Thyroid gland (tissue), 4 donors: ENCODE results near the gene ANGEL1. TPM values are rescaled to one million over a fixed set of nuclear protein-coding genes. Genes with fewer than 3 reads are reported as not detected.

Experiments used
- DNase-seq, 2 donors: peaks; one replicate each; pipeline ENCODE4 v3.0.0-alpha.2; 2019
- H3K27ac ChIP-seq, 3 donors: fragments of 200-600 bp; sonication (generic); 1 replicate in 2 of 3; 2 replicates in 1 of 3; pipeline ENCODE4 v1.5.1; 2016 to 2019; ENCODE audit warnings: mild to moderate bottlenecking in 1 of 3, moderate library complexity in 1 of 3
- H3K27me3 ChIP-seq: fragments of 200-600 bp; sonication (generic); one replicate; pipeline ENCODE4 v1.5.1; 2019
- H3K36me3 ChIP-seq, 2 donors: fragments of 200-600 bp; sonication (generic); one replicate each; pipeline ENCODE4 v1.5.1; 2016 to 2019
- H3K4me1 ChIP-seq, 2 donors: fragments of 200-600 bp; sonication (generic); one replicate each; pipeline ENCODE4 v1.5.1; 2017 to 2019
- H3K4me3 ChIP-seq, 3 donors: fragments of 200-600 bp; sonication (generic); replicated peaks in 1 of 3; 1 replicate in 2 of 3; 2 replicates in 1 of 3; pipeline ENCODE4 v1.5.1; 2016; ENCODE audit warnings: mild to moderate bottlenecking in 1 of 3
- H3K9me3 ChIP-seq: fragments of 200-600 bp; sonication (generic); one replicate; pipeline ENCODE4 v1.5.1; 2017
- POLR2A ChIP-seq, 2 donors: fragments of 450-650 bp; IDR thresholded peaks; one replicate each; pipeline ENCODE4 v1.6.1; 2017; ENCODE audit warnings: antibody characterized with exemption in 2 of 2, mild to moderate bottlenecking in 2 of 2, moderate library complexity in 1 of 2
- WGBS, 2 donors: methylation state at CpG; one replicate each; pipeline ENCODE4 v1.1.5; 2017; 5-methylcytosine and 5-hydroxymethylcytosine counted together
- intact Hi-C: fragments of 100-400 bp; cut with DNase I; formaldehyde crosslinking; loops from one replicate; pipeline ENCODE4 v1.15.1; 2023
- total RNA-seq, 4 donors: library from RNA; depleted of rRNA; stranded (reverse); fragments of >200 nt; gene quantifications; one replicate each; pipeline ENCODE4 v1.2.3, GENCODE V29; 2016
- TF ChIP-seq, protein P1 (sequence below), 6 experiments: fragments of 200-600 bp in 3 of 6; fragments of 450-650 bp in 3 of 6; sonication (generic) in 3 of 6; IDR thresholded peaks; one replicate each; pipeline ENCODE4 v1.5.1; 2016 to 2019; ENCODE audit warnings: antibody characterized with exemption in 6 of 6, mild to moderate bottlenecking in 2 of 6, inconsistent platforms in 1 of 6, moderate library complexity in 1 of 6

Gene ANGEL1
- total RNA-seq, 4 donors from 2014 or later = 14.5 to 26.0 (median 18.4) TPM

- no peak overlapping the region for H3K4me3 ChIP-seq
- H3K4me1 ChIP-seq = peaks cover 0 to 31% of the 10 kb centered on the region in 2 donors
- no peaks in the 10 kb centered on the region for H3K36me3 ChIP-seq
- peak overlapping the region; percentile 4 to 67 (median 66) for H3K27ac ChIP-seq
- H3K27me3 ChIP-seq = no peaks in the 10 kb centered on the region
- DNase-seq = peak; percentile 15 to 31
- no peaks in the 10 kb centered on the region for H3K9me3 ChIP-seq
- TF ChIP-seq POLR2A (IDR thresholded peaks at IDR 0.05) = no peak
- TF ChIP-seq, protein P1, sequence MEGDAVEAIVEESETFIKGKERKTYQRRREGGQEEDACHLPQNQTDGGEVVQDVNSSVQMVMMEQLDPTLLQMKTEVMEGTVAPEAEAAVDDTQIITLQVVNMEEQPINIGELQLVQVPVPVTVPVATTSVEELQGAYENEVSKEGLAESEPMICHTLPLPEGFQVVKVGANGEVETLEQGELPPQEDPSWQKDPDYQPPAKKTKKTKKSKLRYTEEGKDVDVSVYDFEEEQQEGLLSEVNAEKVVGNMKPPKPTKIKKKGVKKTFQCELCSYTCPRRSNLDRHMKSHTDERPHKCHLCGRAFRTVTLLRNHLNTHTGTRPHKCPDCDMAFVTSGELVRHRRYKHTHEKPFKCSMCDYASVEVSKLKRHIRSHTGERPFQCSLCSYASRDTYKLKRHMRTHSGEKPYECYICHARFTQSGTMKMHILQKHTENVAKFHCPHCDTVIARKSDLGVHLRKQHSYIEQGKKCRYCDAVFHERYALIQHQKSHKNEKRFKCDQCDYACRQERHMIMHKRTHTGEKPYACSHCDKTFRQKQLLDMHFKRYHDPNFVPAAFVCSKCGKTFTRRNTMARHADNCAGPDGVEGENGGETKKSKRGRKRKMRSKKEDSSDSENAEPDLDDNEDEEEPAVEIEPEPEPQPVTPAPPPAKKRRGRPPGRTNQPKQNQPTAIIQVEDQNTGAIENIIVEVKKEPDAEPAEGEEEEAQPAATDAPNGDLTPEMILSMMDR (IDR thresholded peaks at IDR 0.05) = no peak
- intact Hi-C loops = no loop called here
- WGBS, 2 donors = 56 to 58% methylated on average over 8 of the region's 8 CpGs
Observed at GRCh38 chr14:76773188-76773885, 39.3 kb downstream of the ANGEL1 start.

- H3K4me3 ChIP-seq = no peak overlapping the region
- TF ChIP-seq POLR2A (IDR thresholded peaks at IDR 0.05) = no peak
- TF ChIP-seq, protein P1 (IDR thresholded peaks at IDR 0.05) = no peak
- H3K36me3 ChIP-seq = no peaks in the 10 kb centered on the region
- H3K27ac ChIP-seq = peak overlapping the region; percentile 4 to 67 (median 66)
- H3K4me1 ChIP-seq = peaks cover 0 to 37% of the 10 kb centered on the region in 2 donors
- no peaks in the 10 kb centered on the region for H3K9me3 ChIP-seq
- no peaks in the 10 kb centered on the region for H3K27me3 ChIP-seq
- WGBS, 2 donors = 46 to 51% methylated on average over 13 of the region's 13 CpGs
- intact Hi-C loops = no loop called here
- DNase-seq = no peak
Observed at GRCh38 chr14:76772300-76773187, 40.1 kb downstream of the ANGEL1 start.

DNA sequence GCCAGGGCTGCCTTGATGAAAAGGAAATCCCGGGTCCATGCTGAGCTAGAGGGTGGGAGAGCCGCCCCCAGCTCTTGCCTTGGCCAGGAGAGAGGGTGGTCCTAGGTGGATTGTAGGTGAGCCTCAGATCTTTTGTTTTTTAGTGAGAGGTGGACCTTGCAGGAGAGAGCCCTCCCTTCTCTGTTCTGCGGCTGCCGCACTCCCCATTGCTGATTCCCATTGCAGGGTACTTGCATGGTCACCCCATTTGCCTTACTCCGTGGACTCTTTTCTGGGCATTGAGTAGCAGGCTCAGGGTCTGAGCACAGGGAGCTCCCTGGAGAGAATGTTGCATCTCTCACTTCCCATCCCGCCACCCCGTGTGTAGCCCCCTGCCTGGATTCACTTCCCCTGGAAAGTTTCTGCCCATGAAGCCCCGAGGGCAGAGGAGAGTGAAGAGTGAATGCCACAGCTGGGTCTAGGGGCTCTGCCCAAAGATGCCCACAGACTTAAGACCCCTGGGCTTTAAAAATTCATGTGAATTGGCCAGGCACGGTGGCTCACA is 41.2 kb downstream of the ANGEL1 start:
- TF ChIP-seq, protein P1 (IDR thresholded peaks at IDR 0.05) = no peak
- TF ChIP-seq POLR2A (IDR thresholded peaks at IDR 0.05) = no peak
- no peak for DNase-seq
- H3K4me1 ChIP-seq = peaks cover 0 to 33% of the 10 kb centered on the region in 2 donors
- H3K27ac ChIP-seq = no peak overlapping the region
- no peak overlapping the region for H3K4me3 ChIP-seq
- intact Hi-C loops = no loop called here
- no peaks in the 10 kb centered on the region for H3K9me3 ChIP-seq
- 94 to 96% methylated on average over 6 to 9 of the region's 9 CpGs for WGBS, 2 donors
- no peaks in the 10 kb centered on the region for H3K36me3 ChIP-seq
- H3K27me3 ChIP-seq = no peaks in the 10 kb centered on the region

DNA sequence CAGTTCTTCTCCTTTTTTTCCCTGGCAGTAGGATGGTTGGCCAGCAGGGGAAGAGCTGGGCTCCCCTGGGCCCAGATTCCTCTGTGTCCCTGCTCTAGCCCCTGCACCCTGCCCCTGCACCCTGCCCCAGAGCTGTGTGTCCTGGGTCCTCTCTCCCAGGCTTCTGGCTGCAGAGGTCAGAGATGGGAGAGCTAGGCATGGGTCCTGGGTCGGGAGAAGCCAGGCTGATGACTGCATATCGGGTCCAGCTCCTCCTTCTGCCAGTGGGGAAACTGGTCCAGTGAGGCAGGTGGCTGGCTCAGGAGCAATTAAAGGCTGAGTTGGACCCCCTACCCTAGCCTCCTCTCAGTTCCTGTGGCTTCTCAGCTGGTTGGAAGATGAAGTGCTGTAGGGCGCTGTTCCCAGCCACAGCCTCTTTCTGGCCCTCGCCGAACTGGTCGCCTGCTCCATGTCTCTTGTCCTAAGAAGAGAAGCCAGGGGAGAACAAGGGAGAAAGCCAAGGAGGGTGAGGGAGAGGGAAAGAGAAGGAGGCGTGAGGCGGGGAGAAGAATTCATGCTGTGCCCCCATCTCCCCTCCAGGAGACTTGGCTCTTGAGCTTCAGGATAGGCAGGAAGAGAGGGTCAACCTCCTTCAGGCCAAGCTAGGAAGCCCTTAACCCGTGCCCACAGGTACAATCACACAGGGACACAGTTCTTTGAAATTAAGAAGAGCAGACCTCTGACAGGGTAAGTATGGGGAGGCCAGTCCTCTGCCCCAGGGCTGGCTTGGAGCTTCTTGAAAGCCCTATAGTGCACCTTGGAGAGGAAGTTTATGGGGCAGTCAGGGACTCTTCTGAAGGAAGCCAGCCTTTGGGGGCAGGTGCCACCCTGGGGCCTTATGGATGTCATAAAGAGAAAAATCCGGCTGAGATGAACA is 41.9 kb downstream of the ANGEL1 start:
- no peak for DNase-seq
- Histone ChIP-seq H3K27ac (no peak overlapping the region), H3K27me3 (no peaks in the 10 kb centered on the region), H3K4me3 (no peak overlapping the region), H3K4me1 (peaks cover 0 to 33% of the 10 kb centered on the region in 2 donors), H3K9me3 (no peaks in the 10 kb centered on the region), H3K36me3 (no peaks in the 10 kb centered on the region)
- intact Hi-C loops = no loop called here
- 43 to 58% methylated on average over 9 of the region's 10 CpGs for WGBS, 2 donors
- TF ChIP-seq, protein P1 (IDR thresholded peaks at IDR 0.05) = no peak
- no peak for TF ChIP-seq POLR2A (IDR thresholded peaks at IDR 0.05)
